Activated CD4-positive, alpha-beta memory T cell treated with anti-CD3 and anti-CD28 coated beads for 36 hours (primary cell): ENCODE results near the gene LY6G5C. TPM values are rescaled to one million over a fixed set of nuclear protein-coding genes. Genes with fewer than 3 reads are reported as not detected.

ENCODE experiments used
- CTCF ChIA-PET: fragments of 350-600 bp; sonication (Branson Sonifier 250); formaldehyde crosslinking; loops from one replicate; lab custom pipeline; 2021; ENCODE audit warnings: antibody characterized with exemption, inconsistent platforms; lab: Charles Lee
- POLR2A ChIA-PET: fragments of 350-600 bp; sonication (Branson Sonifier 250); formaldehyde crosslinking; loops from one replicate; lab custom pipeline; 2021; ENCODE audit warnings: antibody characterized with exemption; lab: Charles Lee
- DNase-seq: peaks from one replicate; pipeline ENCODE4 v3.0.0-alpha.2; 2020
- H3K27ac Mint-ChIP-seq: one replicate; pipeline ENCODE4 v1.8.0; 2021; ENCODE audit warnings: mixed read lengths
- H3K27me3 Mint-ChIP-seq: one replicate; pipeline ENCODE4 v1.8.0; 2021; ENCODE audit warnings: mixed read lengths
- H3K36me3 Mint-ChIP-seq: one replicate; pipeline ENCODE4 v1.8.0; 2021; ENCODE audit warnings: mixed read lengths
- H3K4me1 Mint-ChIP-seq: one replicate; pipeline ENCODE4 v1.8.0; 2021; ENCODE audit warnings: low read depth, mixed read lengths
- H3K4me3 Mint-ChIP-seq: one replicate; pipeline ENCODE4 v1.8.0; 2021; ENCODE audit warnings: mild to moderate bottlenecking, mixed read lengths
- H3K9me3 Mint-ChIP-seq: one replicate; pipeline ENCODE4 v1.8.0; 2021; ENCODE audit warnings: mixed read lengths
- intact Hi-C: fragments of 100-400 bp; cut with micrococcal nuclease; formaldehyde crosslinking; loops from one replicate; pipeline ENCODE4 v1.15.1; 2023
- total RNA-seq, 2 experiments: library from RNA; stranded (reverse); gene quantifications; one replicate each; pipeline ENCODE4 v1.2.3, GENCODE V29; 2021

Gene LY6G5C
- total RNA-seq, 2 experiments from 2014 or later, result 1.4 to 1.8 TPM

- peak overlapping the region; percentile 51 for H3K27ac Mint-ChIP-seq
- H3K9me3 Mint-ChIP-seq, result no peaks in the 10 kb centered on the region
- H3K4me3 Mint-ChIP-seq, result no peak overlapping the region
- CTCF ChIA-PET, result interaction anchor here (1.0 to 2.3 kb wide), 2 partner anchors 29 to 69 kb away, joined by 3 to 8 read pairs; partner anchors contain the start of gene DDAH2
- H3K27me3 Mint-ChIP-seq, result no peaks in the 10 kb centered on the region
- H3K4me1 Mint-ChIP-seq, result peaks cover 26% of the 10 kb centered on the region
- DNase-seq, result no peak
- intact Hi-C loops, result no loop called here
- H3K36me3 Mint-ChIP-seq, result peaks cover 11% of the 10 kb centered on the region
- POLR2A ChIA-PET, result no interaction called here
Observed at GRCh38 chr6:31700740-31701401, 20.0 kb upstream of the LY6G5C start.

- H3K27me3 Mint-ChIP-seq, result no peaks in the 10 kb centered on the region
- H3K9me3 Mint-ChIP-seq, result no peaks in the 10 kb centered on the region
- peaks cover 23% of the 10 kb centered on the region for H3K4me1 Mint-ChIP-seq
- DNase-seq, result peak; percentile 45
- intact Hi-C loops, result no loop called here
- H3K27ac Mint-ChIP-seq, result peak overlapping the region; percentile 75
- POLR2A ChIA-PET, result no interaction called here
- CTCF ChIA-PET, result interaction anchor here (0.7 kb wide), 1 partner anchor 72 kb away, joined by 4 read pairs; no protein-coding TSS in a partner anchor
- H3K36me3 Mint-ChIP-seq, result peaks cover 19% of the 10 kb centered on the region
- H3K4me3 Mint-ChIP-seq, result no peak overlapping the region
Observed at GRCh38 chr6:31697555-31697954, 16.7 kb upstream of the LY6G5C start.

GRCh38 chr6:31693535-31693934, 12.7 kb upstream of the LY6G5C start:
- ChIA-PET CTCF (interaction anchor here (2.6 kb wide), 1 partner anchor 76 kb away, joined by 11 read pairs; no protein-coding TSS in a partner anchor), POLR2A (interaction anchor here (1.5 kb wide), 1 partner anchor 9 kb away, joined by 8 read pairs; no protein-coding TSS in a partner anchor)
- intact Hi-C loops, result no loop called here
- peaks cover 15% of the 10 kb centered on the region for H3K4me1 Mint-ChIP-seq
- H3K4me3 Mint-ChIP-seq, result no peak overlapping the region
- peaks cover 19% of the 10 kb centered on the region for H3K36me3 Mint-ChIP-seq
- H3K9me3 Mint-ChIP-seq, result no peaks in the 10 kb centered on the region
- no peak for DNase-seq
- no peaks in the 10 kb centered on the region for H3K27me3 Mint-ChIP-seq
- H3K27ac Mint-ChIP-seq, result no peak overlapping the region

GRCh38 chr6:31692886-31693285, 12.0 kb upstream of the LY6G5C start:
- no peaks in the 10 kb centered on the region for H3K27me3 Mint-ChIP-seq
- ChIA-PET POLR2A (no interaction called here), CTCF (interaction anchor here (0.7 to 2.6 kb wide), 2 partner anchors 9 to 77 kb away, joined by 3 to 11 read pairs; no protein-coding TSS in a partner anchor)
- H3K4me3 Mint-ChIP-seq, result no peak overlapping the region
- peaks cover 19% of the 10 kb centered on the region for H3K36me3 Mint-ChIP-seq
- no peaks in the 10 kb centered on the region for H3K9me3 Mint-ChIP-seq
- peaks cover 12% of the 10 kb centered on the region for H3K4me1 Mint-ChIP-seq
- no peak for DNase-seq
- no peak overlapping the region for H3K27ac Mint-ChIP-seq
- intact Hi-C loops, result no loop called here

- CTCF ChIA-PET, result interaction anchor here (0.6 to 2.6 kb wide), 3 partner anchors 8 to 77 kb away, joined by 3 to 11 read pairs (median 4); no protein-coding TSS in a partner anchor
- Mint-ChIP-seq H3K27me3 (no peaks in the 10 kb centered on the region), H3K27ac (no peak overlapping the region), H3K4me3 (no peak overlapping the region), H3K36me3 (peaks cover 18% of the 10 kb centered on the region), H3K4me1 (peaks cover 7% of the 10 kb centered on the region), H3K9me3 (no peaks in the 10 kb centered on the region)
- intact Hi-C loops, result no loop called here
- no peak for DNase-seq
- POLR2A ChIA-PET, result no interaction called here
Observed at GRCh38 chr6:31692353-31692752, 11.5 kb upstream of the LY6G5C start.

- Mint-ChIP-seq H3K4me3 (no peak overlapping the region), H3K27me3 (no peaks in the 10 kb centered on the region), H3K4me1 (peaks cover 5% of the 10 kb centered on the region), H3K9me3 (no peaks in the 10 kb centered on the region), H3K36me3 (peaks cover 18% of the 10 kb centered on the region), H3K27ac (no peak overlapping the region)
- ChIA-PET CTCF (interaction anchor here (0.6 to 2.6 kb wide), 5 partner anchors 23 to 197 kb away, joined by 3 to 11 read pairs (median 4); partner anchors contain the start of gene LY6G6D), POLR2A (no interaction called here)
- intact Hi-C loops, result no loop called here
- DNase-seq, result no peak
Observed at GRCh38 chr6:31691564-31692108, 10.8 kb upstream of the LY6G5C start.

- H3K36me3 Mint-ChIP-seq, result peaks cover 19% of the 10 kb centered on the region
- POLR2A ChIA-PET, result no interaction called here
Observed at GRCh38 chr6:31691078-31691463, 10.2 kb upstream of the LY6G5C start.

GRCh38 chr6:31690231-31691077, 9.6 kb upstream of the LY6G5C start:
- POLR2A ChIA-PET, result interaction anchor here (0.6 kb wide), 1 partner anchor 93 kb away, joined by 3 read pairs; no protein-coding TSS in a partner anchor
- no peak overlapping the region for H3K4me3 Mint-ChIP-seq
- DNase-seq, result no peak
- H3K27ac Mint-ChIP-seq, result peak overlapping the region; percentile 47
- CTCF ChIA-PET, result interaction anchor here (0.5 to 1.7 kb wide), 10 partner anchors 9 to 199 kb away, joined by 3 to 9 read pairs (median 4); partner anchors contain the start of genes ATP6V1G2, GPANK1, LY6G5C and LY6G6D
- intact Hi-C loops, result no loop called here
- H3K4me1 Mint-ChIP-seq, result peaks cover 5% of the 10 kb centered on the region
- H3K36me3 Mint-ChIP-seq, result peaks cover 20% of the 10 kb centered on the region
- no peaks in the 10 kb centered on the region for H3K27me3 Mint-ChIP-seq
- no peaks in the 10 kb centered on the region for H3K9me3 Mint-ChIP-seq

More at GRCh38 chr6:31691078-31691463, 10.2 kb upstream of the LY6G5C start:
- H3K27me3 Mint-ChIP-seq, result no peaks in the 10 kb centered on the region
- CTCF ChIA-PET, result interaction anchor here (0.9 to 1.7 kb wide), 4 partner anchors 24 to 198 kb away, joined by 3 to 9 read pairs (median 4); partner anchors contain the start of gene LY6G6D
- no peaks in the 10 kb centered on the region for H3K9me3 Mint-ChIP-seq
- DNase-seq, result no peak
- peaks cover 5% of the 10 kb centered on the region for H3K4me1 Mint-ChIP-seq
- H3K27ac Mint-ChIP-seq, result no peak overlapping the region
- intact Hi-C loops, result no loop called here
- H3K4me3 Mint-ChIP-seq, result no peak overlapping the region

GRCh38 chr6:31689249-31690110, 8.6 kb upstream of the LY6G5C start:
- Mint-ChIP-seq H3K27me3 (no peaks in the 10 kb centered on the region), H3K9me3 (no peaks in the 10 kb centered on the region), H3K36me3 (peaks cover 20% of the 10 kb centered on the region), H3K4me3 (no peak overlapping the region), H3K27ac (peak overlapping the region; percentile 47), H3K4me1 (peaks cover 5% of the 10 kb centered on the region)
- POLR2A ChIA-PET, result no interaction called here
- DNase-seq, result no peak
- intact Hi-C loops, result no loop called here
- CTCF ChIA-PET, result interaction anchor here (0.5 to 1.6 kb wide), 9 partner anchors 8 to 143 kb away, joined by 3 to 5 read pairs (median 3); partner anchors contain the start of genes ATP6V1G2, GPANK1, LY6G5C and LY6G6D

GRCh38 chr6:31687860-31688693, 7.2 kb upstream of the LY6G5C start:
- intact Hi-C loops, result no loop called here
- DNase-seq, result no peak
- Mint-ChIP-seq H3K36me3 (peaks cover 14% of the 10 kb centered on the region), H3K9me3 (no peaks in the 10 kb centered on the region), H3K27me3 (no peaks in the 10 kb centered on the region), H3K4me1 (peaks cover 5% of the 10 kb centered on the region), H3K27ac (no peak overlapping the region), H3K4me3 (no peak overlapping the region)
- ChIA-PET CTCF (no interaction called here), POLR2A (no interaction called here)
